ENCODE results near the gene CYP1A1.

GRCh38 chr15:74692327-74692726 lies 33.0 kb downstream of the CYP1A1 start:
- TF ChIP-seq POLR2A (IDR thresholded peaks at IDR 0.05; ENCODE audit: low read length) = no peak
- no peak for TF ChIP-seq GATA1 (IDR thresholded peaks at IDR 0.05; ENCODE audit: low read depth, low read length)

Data from erythroblast (primary cell).